Panc1 (cell line): ENCODE data around the gene SEMA3B. TPM values are rescaled to one million over a fixed set of nuclear protein-coding genes. Genes with fewer than 3 reads are reported as not detected.

ENCODE experiments used
- ATAC-seq: fragments of 200-7000 bp; cut with Tn5 transposase; 2 replicates; pipeline ENCODE4 v1.9.1; 2020; ENCODE audit warnings: mild to moderate bottlenecking, moderate library complexity
- BruUV-seq: library from RNA; stranded (reverse); fragments of 400-500 nt; replicated peaks from 2 replicates; lab custom pipeline; 2021; lab: Mats Ljungman, UMichigan
- CTCF ChIA-PET: fragments of 300-600 bp; sonication (Branson Sonifier 250); formaldehyde crosslinking; loops from one replicate; lab custom pipeline; 2022; ENCODE audit warnings: antibody characterized with exemption; lab: Charles Lee
- POLR2A ChIA-PET: fragments of 300-600 bp; sonication (Branson Sonifier 250); formaldehyde crosslinking; loops from one replicate; lab custom pipeline; 2022; ENCODE audit warnings: antibody characterized with exemption; lab: Charles Lee
- DNase-seq: peaks from one replicate; pipeline ENCODE4 v3.0.0-alpha.2; 2010; ENCODE audit warnings: low read depth, low spot score
- H3K27ac ChIP-seq: 2 replicates; pipeline ENCODE4 v1.5.1; 2011; ENCODE audit warnings: mild to moderate bottlenecking, low read length, inconsistent platforms
- H3K27me3 ChIP-seq: fragments of 200-500 bp; sonication (Bioruptor generic); 2 replicates; pipeline ENCODE4 v1.6.0; 2014; ENCODE audit warnings: low read length, inconsistent platforms; ENCODE audit not compliant: control insufficient read depth, insufficient read depth
- H3K36me3 ChIP-seq: fragments of 200-500 bp; sonication (Bioruptor generic); 2 replicates; pipeline ENCODE4 v1.5.1; 2014; ENCODE audit warnings: inconsistent platforms, mild to moderate bottlenecking, low read length, moderate library complexity; ENCODE audit not compliant: control insufficient read depth, insufficient read depth
- H3K4me1 ChIP-seq: 2 replicates; pipeline ENCODE4 v1.5.1; 2011; ENCODE audit warnings: inconsistent platforms, mild to moderate bottlenecking, low read length, moderate library complexity; ENCODE audit not compliant: control insufficient read depth, insufficient read depth
- H3K4me3 ChIP-seq, 2 experiments: 2 replicates each; pipeline ENCODE4 v1.5.1; 2011 to 2012; ENCODE audit warnings: low read depth in 2 of 2, low read length in 2 of 2, mild to moderate bottlenecking in 2 of 2, inconsistent platforms in 1 of 2, moderate library complexity in 1 of 2
- H3K9me3 ChIP-seq: fragments of 200-500 bp; sonication (Bioruptor generic); 2 replicates; pipeline ENCODE4 v1.5.1; 2014; ENCODE audit warnings: low read depth, mild to moderate bottlenecking, inconsistent platforms, low read length, moderate library complexity; ENCODE audit not compliant: control insufficient read depth, insufficient read depth
- CTCF ChIP-seq: fragments of 450-650 bp; IDR thresholded peaks from 2 replicates; pipeline ENCODE4 v1.5.1; 2017; ENCODE audit warnings: mild to moderate bottlenecking
- POLR2AphosphoS5 ChIP-seq: IDR thresholded peaks from 2 replicates; pipeline ENCODE4 v1.6.1; 2012; ENCODE audit warnings: mild to moderate bottlenecking, low read depth, low read length, moderate library complexity
- REST ChIP-seq, 2 experiments: IDR thresholded peaks; 2 replicates each; pipeline ENCODE4 v1.6.1; 2011 to 2012; ENCODE audit warnings: low read depth in 2 of 2, control low read depth in 1 of 2, low read length in 1 of 2, mild to moderate bottlenecking in 1 of 2, moderate library complexity in 1 of 2; ENCODE audit not compliant: insufficient read depth in 1 of 2
- SIN3A ChIP-seq: IDR thresholded peaks from 2 replicates; pipeline ENCODE4 v1.6.1; 2012; ENCODE audit warnings: low read depth, mild to moderate bottlenecking, low read length, moderate library complexity, borderline replicate concordance; ENCODE audit not compliant: insufficient read depth
- TCF7L2 ChIP-seq: IDR thresholded peaks from 2 replicates; pipeline ENCODE4 v1.6.1; 2011; ENCODE audit warnings: mild to moderate bottlenecking, low read depth, low read length, inconsistent platforms
- in situ Hi-C: cut with HindIII; loops from 2 replicates; pipeline ENCODE4 v1.10.0; 2016; ENCODE audit warnings: low sequenced_read_pairs, low pct_unique_long_range_greater_than_20kb
- intact Hi-C: fragments of 100-400 bp; cut with micrococcal nuclease; formaldehyde crosslinking; loops from one replicate; pipeline ENCODE4 v1.10.0; 2022; ENCODE audit not compliant: unreplicated experiment
- total RNA-seq: library from RNA; stranded (reverse); gene quantifications from one replicate; pipeline ENCODE4 v1.2.1, GENCODE V29; 2021; ENCODE audit not compliant: unreplicated experiment

SEMA3B gene
- total RNA-seq, 1 experiment from 2014 or later: 1.4 TPM

- in situ Hi-C loops: no loop called here
- Histone ChIP-seq H3K27ac (no peak overlapping the region), H3K4me1 (peaks cover 8% of the 10 kb centered on the region), H3K27me3 (no peaks in the 10 kb centered on the region), H3K4me3 (peak overlapping the region; percentile 27 to 56), H3K9me3 (no peaks in the 10 kb centered on the region), H3K36me3 (no peaks in the 10 kb centered on the region)
- intact Hi-C loops: loop anchor here (2.0 kb wide), 1 partner anchor 46 kb away; no protein-coding TSS in a partner anchor
- no TSS peak for BruUV-seq
- no peak for TF ChIP-seq SIN3A
- TF ChIP-seq REST (IDR thresholded peaks at IDR 0.05; ENCODE audit: insufficient read depth in 1 of 2, low read depth in 2 of 2, low read length in 1 of 2): 0 out of 4 replicates have a peak, but pooled peaks of 1 of the 2 experiments have one; percentile 17
- peak; percentile 88 for TF ChIP-seq CTCF
- TF ChIP-seq TCF7L2: peak; percentile 92
- DNase-seq (no peak), ATAC-seq (peak; percentile 86)
- ChIA-PET CTCF (interaction anchor here (0.7 kb wide), 1 partner anchor 48 kb away, joined by 8 read pairs; no protein-coding TSS in a partner anchor), POLR2A (no interaction called here)
These were observed 4.2 kb downstream of the SEMA3B start for GRCh38 chr3:50272911-50273688.

- no peak overlapping the region for H3K4me3 ChIP-seq
- peaks cover 8% of the 10 kb centered on the region for H3K4me1 ChIP-seq
- H3K36me3 ChIP-seq: no peaks in the 10 kb centered on the region
- DNase-seq (no peak), ATAC-seq (no peak)
- no peaks in the 10 kb centered on the region for H3K9me3 ChIP-seq
- in situ Hi-C loops (no loop called here), intact Hi-C loops (loop anchor here (2.0 kb wide), 1 partner anchor 47 kb away; no protein-coding TSS in a partner anchor)
- POLR2A ChIA-PET: no interaction called here
- CTCF ChIA-PET: interaction anchor here (1.4 kb wide), 1 partner anchor 48 kb away, joined by 3 read pairs; no protein-coding TSS in a partner anchor
- BruUV-seq: no TSS peak
- no peak overlapping the region for H3K27ac ChIP-seq
- TF ChIP-seq POLR2AphosphoS5 (no peak), CTCF (no peak), REST (IDR thresholded peaks at IDR 0.05; ENCODE audit: insufficient read depth in 1 of 2, low read depth in 2 of 2, low read length in 1 of 2) (no peak), SIN3A (no peak), TCF7L2 (no peak)
- H3K27me3 ChIP-seq: no peaks in the 10 kb centered on the region
These were observed 4.7 kb downstream of the SEMA3B start for GRCh38 chr3:50273689-50274065.
